Mesenchymal stem cell (in vitro differentiated cells and primary cell): ENCODE data around the gene NET1.
A peak's percentile ranks its signal among the peaks of the same experiment; 100 is the strongest.
"Not testable (repeated sequence)": the region's sequence is repeated elsewhere in the genome, so short reads cannot be mapped to it uniquely, and the experiment has no call there.

Experiments
- DNase-seq: peaks from one replicate; pipeline ENCODE4 v3.0.0-alpha.2; 2013
- H2AFZ ChIP-seq: one replicate; pipeline ENCODE4 v1.6.1; 2013; ENCODE audit warnings: low read depth, mild to moderate bottlenecking, control low read depth, inconsistent platforms, low read length, moderate library complexity
- H2AK5ac ChIP-seq: 2 replicates; pipeline ENCODE4 v1.6.1; 2013; ENCODE audit warnings: low read length, moderate library complexity, mild to moderate bottlenecking, inconsistent platforms; ENCODE audit not compliant: severe bottlenecking
- H2BK120ac ChIP-seq: one replicate; pipeline ENCODE4 v1.6.1; 2013; ENCODE audit warnings: low read depth, mild to moderate bottlenecking, inconsistent platforms, low read length, moderate library complexity
- H2BK12ac ChIP-seq, 2 experiments: one replicate each; pipeline ENCODE4 v1.6.1; 2013; ENCODE audit warnings: inconsistent platforms in 2 of 2, low read length in 2 of 2, mild to moderate bottlenecking in 2 of 2, moderate library complexity in 2 of 2, control low read depth in 1 of 2
- H2BK15ac ChIP-seq: one replicate; pipeline ENCODE4 v1.6.1; 2013; ENCODE audit warnings: mild to moderate bottlenecking, low read depth, inconsistent platforms; ENCODE audit not compliant: poor library complexity, severe bottlenecking
- H2BK5ac ChIP-seq: 2 replicates; pipeline ENCODE4 v1.6.1; 2013; ENCODE audit warnings: low read depth, mild to moderate bottlenecking, low read length, control low read depth, inconsistent platforms; ENCODE audit not compliant: poor library complexity, severe bottlenecking
- H3K14ac ChIP-seq, 2 experiments: one replicate each; pipeline ENCODE4 v1.6.1; 2013; ENCODE audit warnings: inconsistent platforms in 2 of 2, low read length in 2 of 2, control low read depth in 1 of 2, mild to moderate bottlenecking in 1 of 2, moderate library complexity in 1 of 2
- H3K18ac ChIP-seq, 2 experiments: one replicate each; pipeline ENCODE4 v1.6.1; 2013; ENCODE audit warnings: inconsistent platforms in 2 of 2, low read length in 2 of 2, control low read depth in 1 of 2, low read depth in 1 of 2, mild to moderate bottlenecking in 1 of 2
- H3K23ac ChIP-seq, 2 experiments: one replicate each; pipeline ENCODE4 v1.6.1; 2013; ENCODE audit warnings: inconsistent platforms in 2 of 2, low read length in 2 of 2, mild to moderate bottlenecking in 2 of 2, moderate library complexity in 2 of 2, control low read depth in 1 of 2
- H3K27ac ChIP-seq: 2 replicates; pipeline ENCODE4 v1.5.1; 2013; ENCODE audit warnings: mild to moderate bottlenecking, moderate library complexity, low read length, control low read depth, inconsistent platforms; ENCODE audit not compliant: poor library complexity, severe bottlenecking
- H3K27me3 ChIP-seq, 2 experiments: 2 replicates each; pipeline versions ENCODE4 v1.6.1 to v1.7.0; 2013; ENCODE audit warnings: low read length in 2 of 2, mild to moderate bottlenecking in 2 of 2, moderate library complexity in 2 of 2, control low read depth in 1 of 2, inconsistent platforms in 1 of 2; ENCODE audit not compliant: control insufficient read depth in 1 of 2, insufficient read depth in 1 of 2
- H3K36me3 ChIP-seq, 2 experiments: 2 replicates each; pipeline versions ENCODE4 v1.6.1 to v1.7.0; 2013; ENCODE audit warnings: low read length in 2 of 2, control low read depth in 1 of 2, inconsistent platforms in 1 of 2, low read depth in 1 of 2, mild to moderate bottlenecking in 1 of 2; ENCODE audit not compliant: insufficient read depth in 2 of 2, control insufficient read depth in 1 of 2
- H3K4ac ChIP-seq, 2 experiments: one replicate each; pipeline ENCODE4 v1.6.1; 2013; ENCODE audit warnings: inconsistent platforms in 2 of 2, low read length in 2 of 2, mild to moderate bottlenecking in 2 of 2, moderate library complexity in 2 of 2, control low read depth in 1 of 2, low read depth in 1 of 2
- H3K4me1 ChIP-seq: 2 replicates; pipeline ENCODE4 v1.6.1; 2013; ENCODE audit warnings: low read depth, low read length, control low read depth; ENCODE audit not compliant: control insufficient read depth, insufficient read depth
- H3K4me2 ChIP-seq: 2 replicates; pipeline ENCODE4 v1.6.1; 2013; ENCODE audit warnings: low read length, mild to moderate bottlenecking, inconsistent platforms; ENCODE audit not compliant: poor library complexity, severe bottlenecking
- H3K4me3 ChIP-seq, 2 experiments: 2 replicates each; pipeline versions ENCODE4 v1.5.1 to v1.7.0; 2013; ENCODE audit warnings: low read length in 2 of 2, mild to moderate bottlenecking in 2 of 2, control low read depth in 1 of 2, low read depth in 1 of 2; ENCODE audit not compliant: insufficient read depth in 1 of 2
- H3K79me1 ChIP-seq: replicated peaks from 2 replicates; pipeline ENCODE4 v1.6.1; 2013; ENCODE audit warnings: mild to moderate bottlenecking, control low read depth, low read length, inconsistent platforms; ENCODE audit not compliant: poor library complexity, severe bottlenecking
- H3K9ac ChIP-seq: 2 replicates; pipeline ENCODE4 v1.7.0; 2013; ENCODE audit warnings: mild to moderate bottlenecking, low read length, moderate library complexity
- H3K9me3 ChIP-seq: 2 replicates; pipeline ENCODE4 v1.7.0; 2013; ENCODE audit warnings: mild to moderate bottlenecking, low read length; ENCODE audit not compliant: control insufficient read depth
- H4K8ac ChIP-seq: one replicate; pipeline ENCODE4 v1.6.1; 2013; ENCODE audit warnings: inconsistent platforms, mild to moderate bottlenecking, low read length, moderate library complexity
- H4K91ac ChIP-seq: one replicate; pipeline ENCODE4 v1.6.1; 2013; ENCODE audit warnings: mild to moderate bottlenecking, low read length, inconsistent platforms
- WGBS: methylation state at CpG from one replicate; pipeline ENCODE4 v1.1.7; 2013; ENCODE audit warnings: mixed read lengths; 5-methylcytosine and 5-hydroxymethylcytosine counted together

Gene NET1

DNA sequence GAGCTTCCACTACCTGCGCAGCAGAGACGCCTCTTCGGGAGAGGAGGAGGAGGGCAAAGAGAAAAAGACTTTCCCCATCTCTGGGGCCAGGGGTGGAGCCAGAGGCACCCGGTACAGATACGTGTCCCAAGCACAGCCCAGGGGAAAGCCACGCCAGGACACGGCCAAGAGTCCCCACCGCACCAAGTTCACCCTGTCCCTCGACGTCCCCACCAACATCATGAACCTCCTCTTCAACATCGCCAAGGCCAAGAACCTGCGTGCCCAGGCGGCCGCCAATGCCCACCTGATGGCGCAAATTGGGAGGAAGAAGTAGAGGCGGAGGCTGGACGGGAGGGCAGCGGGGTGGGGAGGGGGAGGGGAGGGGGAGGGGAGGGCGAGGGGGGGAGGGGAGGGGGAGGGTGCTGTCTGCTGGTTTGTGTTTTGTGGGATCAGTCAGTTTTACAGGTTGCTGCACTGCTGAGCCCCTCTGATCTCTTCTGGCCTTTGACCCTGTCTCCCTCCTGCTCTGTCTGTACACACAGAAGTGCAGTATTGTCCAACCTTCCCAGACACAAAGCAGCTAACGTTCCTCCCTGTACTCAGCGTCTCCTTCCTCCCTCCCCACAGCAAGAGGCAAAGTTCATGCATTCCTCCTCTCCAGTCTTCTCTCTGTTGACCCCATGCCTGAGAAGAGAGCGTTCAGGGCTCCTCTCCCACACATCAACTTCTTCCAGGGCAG, 38.3 kb upstream of the NET1 start:
- no peak overlapping the region for H2BK15ac ChIP-seq
- no peak overlapping the region for H3K18ac ChIP-seq
- no peak overlapping the region for H4K8ac ChIP-seq
- DNase-seq, result no peak
- no peak overlapping the region for H2BK5ac ChIP-seq
- no peaks in the 10 kb centered on the region for H3K36me3 ChIP-seq
- no peak overlapping the region for H2BK12ac ChIP-seq
- no peak overlapping the region for H4K91ac ChIP-seq
- no peak overlapping the region for H3K9ac ChIP-seq
- H3K4me1 ChIP-seq, result peaks cover 8% of the 10 kb centered on the region
- no peaks in the 10 kb centered on the region for H3K9me3 ChIP-seq
- no peak overlapping the region for H3K4ac ChIP-seq
- no peak overlapping the region for H3K14ac ChIP-seq
- H3K4me2 ChIP-seq, result peak overlapping the region; percentile 2
- H3K23ac ChIP-seq, result no peak overlapping the region
- no peaks in the 10 kb centered on the region for H3K79me1 ChIP-seq
- no peak overlapping the region for H2AFZ ChIP-seq
- WGBS, result 89% methylated on average over 9 of the region's 22 CpGs
- no peak overlapping the region for H3K4me3 ChIP-seq
- no peak overlapping the region for H2AK5ac ChIP-seq
- H2BK120ac ChIP-seq, result no peak overlapping the region
- H3K27ac ChIP-seq, result no peak overlapping the region
- H3K27me3 ChIP-seq, result peaks cover 6 to 7% of the 10 kb centered on the region in 2 experiments

- Histone ChIP-seq H2AK5ac (no peak overlapping the region), H3K4me3 (no peak overlapping the region), H2BK12ac (no peak overlapping the region), H4K8ac (no peak overlapping the region), H3K18ac (no peak overlapping the region), H3K23ac (no peak overlapping the region), H3K27me3 (peaks cover 6 to 7% of the 10 kb centered on the region in 2 experiments), H2BK5ac (no peak overlapping the region), H3K4ac (no peak overlapping the region), H3K4me1 (peaks cover 8% of the 10 kb centered on the region), H2AFZ (no peak overlapping the region), H3K14ac (no peak overlapping the region), H3K36me3 (no peaks in the 10 kb centered on the region), H4K91ac (no peak overlapping the region), H3K9me3 (no peaks in the 10 kb centered on the region), H3K9ac (no peak overlapping the region), H2BK15ac (no peak overlapping the region), H2BK120ac (no peak overlapping the region), H3K27ac (no peak overlapping the region), H3K79me1 (no peaks in the 10 kb centered on the region), H3K4me2 (no peak overlapping the region)
- DNase-seq, result no peak
- 75% methylated on average over 3 of the region's 4 CpGs for WGBS
Observed at GRCh38 chr10:5376450-5376849, 35.9 kb upstream of the NET1 start.

DNA sequence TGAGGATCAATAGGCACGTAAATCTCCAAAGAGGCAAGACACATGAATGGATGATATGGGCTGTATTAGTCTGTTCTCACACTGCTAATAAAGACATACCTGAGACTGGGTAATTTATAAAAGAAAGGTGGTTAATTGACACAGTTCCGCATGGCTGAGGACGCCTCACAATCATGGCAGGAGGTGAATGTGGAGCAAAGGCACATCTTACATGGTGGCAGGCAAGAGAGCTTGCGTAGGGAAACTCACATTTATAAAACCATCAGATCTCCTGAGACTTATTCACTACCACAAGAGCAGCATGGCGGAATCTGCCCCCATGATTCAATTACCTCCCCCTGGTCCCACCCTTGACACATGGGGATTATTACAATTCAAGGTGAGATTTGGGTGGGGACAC, 33.2 kb upstream of the NET1 start:
- not testable (repeated sequence) for H3K9ac ChIP-seq, H3K27me3 ChIP-seq, H3K9me3 ChIP-seq, H3K4me3 ChIP-seq, H2BK120ac ChIP-seq, H3K4me1 ChIP-seq, H2BK15ac ChIP-seq, H3K36me3 ChIP-seq, H2BK5ac ChIP-seq, H4K8ac ChIP-seq, H3K14ac ChIP-seq, H2AK5ac ChIP-seq, H3K27ac ChIP-seq, H2AFZ ChIP-seq, H3K23ac ChIP-seq, H4K91ac ChIP-seq, H2BK12ac ChIP-seq, H3K18ac ChIP-seq, H3K4ac ChIP-seq, H3K79me1 ChIP-seq, DNase-seq, H3K4me2 ChIP-seq
- 100% methylated on average over 1 of the region's 5 CpGs for whole genome bisulfite sequencing

- not testable (repeated sequence) for H3K4ac ChIP-seq, DNase-seq, H2BK12ac ChIP-seq, H4K8ac ChIP-seq, H3K27me3 ChIP-seq, H3K18ac ChIP-seq, H2AK5ac ChIP-seq, H2BK15ac ChIP-seq, H3K9me3 ChIP-seq, H3K79me1 ChIP-seq, H2AFZ ChIP-seq, H2BK5ac ChIP-seq, H3K23ac ChIP-seq, H3K9ac ChIP-seq, H3K4me1 ChIP-seq, H3K36me3 ChIP-seq, H2BK120ac ChIP-seq, H3K4me3 ChIP-seq, H4K91ac ChIP-seq, H3K4me2 ChIP-seq, H3K27ac ChIP-seq
- 92% methylated on average over 12 of the region's 12 CpGs for WGBS
- H3K14ac ChIP-seq, result peak overlapping the region in 1 of 2 experiments; percentile 55
Observed at GRCh38 chr10:5380395-5380794, 32.0 kb upstream of the NET1 start.
